H9 (cell line): ENCODE results near the gene C5orf34. TPM values are rescaled to one million over a fixed set of nuclear protein-coding genes. Genes with fewer than 3 reads are reported as not detected.
"Not testable (repeated sequence)": the region's sequence is repeated elsewhere in the genome, so short reads cannot be mapped to it uniquely, and the experiment has no call there.

ENCODE experiments used
- DNase-seq: peaks from one replicate; pipeline ENCODE4 v3.0.0-alpha.2; 2017
- H2AFZ ChIP-seq: one replicate; pipeline ENCODE4 v1.6.1; 2013; ENCODE audit warnings: mild to moderate bottlenecking, low read length, control low read depth, moderate library complexity
- H2AK5ac ChIP-seq: 2 replicates; pipeline ENCODE4 v1.6.1; 2013; ENCODE audit warnings: low read length, control low read depth, mixed read lengths; ENCODE audit not compliant: insufficient read length
- H2BK120ac ChIP-seq: one replicate; pipeline ENCODE4 v1.6.1; 2013; ENCODE audit warnings: low read depth, mild to moderate bottlenecking, low read length, control low read depth, inconsistent platforms; ENCODE audit not compliant: poor library complexity, severe bottlenecking
- H2BK12ac ChIP-seq: 2 replicates; pipeline ENCODE4 v1.6.1; 2013; ENCODE audit warnings: low read length, control low read depth, mixed read lengths, low read depth; ENCODE audit not compliant: insufficient read length
- H2BK15ac ChIP-seq: 2 replicates; pipeline ENCODE4 v1.6.1; 2013; ENCODE audit warnings: low read depth, low read length, control low read depth
- H2BK20ac ChIP-seq: one replicate; pipeline ENCODE4 v1.6.1; 2013; ENCODE audit warnings: low read depth, mild to moderate bottlenecking, low read length, control low read depth, inconsistent platforms; ENCODE audit not compliant: poor library complexity, severe bottlenecking
- H2BK5ac ChIP-seq: 2 replicates; pipeline ENCODE4 v1.6.1; 2013; ENCODE audit warnings: low read length, control low read depth, mixed read lengths; ENCODE audit not compliant: insufficient read length
- H3K14ac ChIP-seq: 2 replicates; pipeline ENCODE4 v1.6.1; 2013; ENCODE audit warnings: low read length, control low read depth; ENCODE audit not compliant: insufficient read depth
- H3K18ac ChIP-seq: 2 replicates; pipeline ENCODE4 v1.6.1; 2013; ENCODE audit warnings: low read depth, mild to moderate bottlenecking, mixed read lengths, low read length, control low read depth; ENCODE audit not compliant: insufficient read length
- H3K23ac ChIP-seq: 2 replicates; pipeline ENCODE4 v1.6.1; 2013; ENCODE audit warnings: low read length, control low read depth, mixed read lengths, low read depth; ENCODE audit not compliant: insufficient read length
- H3K23me2 ChIP-seq: 2 replicates; pipeline ENCODE4 v1.6.1; 2013; ENCODE audit warnings: low read depth, mild to moderate bottlenecking, mixed read lengths, low read length, control low read depth; ENCODE audit not compliant: insufficient read length, poor library complexity, severe bottlenecking
- H3K27ac ChIP-seq: 2 replicates; pipeline ENCODE4 v1.5.1; 2013; ENCODE audit warnings: low read length, control low read depth, mixed read lengths, low read depth; ENCODE audit not compliant: insufficient read length
- H3K27me3 ChIP-seq: 2 replicates; pipeline ENCODE4 v1.6.1; 2013; ENCODE audit warnings: low read length, control low read depth, inconsistent platforms; ENCODE audit not compliant: insufficient read depth
- H3K4ac ChIP-seq: 2 replicates; pipeline ENCODE4 v1.6.1; 2013; ENCODE audit warnings: low read depth, mild to moderate bottlenecking, control low read depth, inconsistent platforms, low read length, moderate library complexity
- H3K4me1 ChIP-seq: 2 replicates; pipeline ENCODE4 v1.6.1; 2013; ENCODE audit warnings: low read length, control low read depth, inconsistent platforms; ENCODE audit not compliant: insufficient read depth
- H3K4me2 ChIP-seq: 2 replicates; pipeline ENCODE4 v1.6.1; 2013; ENCODE audit warnings: low read length, control low read depth, mixed read lengths; ENCODE audit not compliant: insufficient read length, insufficient read depth
- H3K56ac ChIP-seq: 2 replicates; pipeline ENCODE4 v1.6.1; 2013; ENCODE audit warnings: low read depth, mild to moderate bottlenecking, mixed read lengths, low read length, control low read depth; ENCODE audit not compliant: insufficient read length
- H3K79me1 ChIP-seq: 2 replicates; pipeline ENCODE4 v1.6.1; 2013; ENCODE audit warnings: low read depth, mild to moderate bottlenecking, moderate library complexity, low read length, control low read depth, inconsistent platforms; ENCODE audit not compliant: insufficient read depth, poor library complexity, severe bottlenecking
- H3K79me2 ChIP-seq: 2 replicates; pipeline ENCODE4 v1.6.1; 2013; ENCODE audit warnings: low read length, control low read depth, inconsistent platforms; ENCODE audit not compliant: insufficient read depth
- H3K9ac ChIP-seq: 2 replicates; pipeline ENCODE4 v1.6.1; 2013; ENCODE audit warnings: low read length, control low read depth, mixed read lengths; ENCODE audit not compliant: insufficient read length; ENCODE audit errors: extremely low read depth
- H3K9me3 ChIP-seq: one replicate; pipeline ENCODE4 v1.6.1; 2013; ENCODE audit warnings: low read depth, low read length, inconsistent platforms; ENCODE audit not compliant: control insufficient read depth
- H3T11ph ChIP-seq: one replicate; pipeline ENCODE4 v1.6.1; 2013; ENCODE audit warnings: mild to moderate bottlenecking, low read length, control low read depth, inconsistent platforms
- H4K20me1 ChIP-seq: one replicate; pipeline ENCODE4 v1.6.1; 2013; ENCODE audit not compliant: control insufficient read depth, insufficient read length, insufficient read depth
- H4K5ac ChIP-seq: 2 replicates; pipeline ENCODE4 v1.6.1; 2013; ENCODE audit warnings: low read depth, mild to moderate bottlenecking, mixed read lengths, low read length, control low read depth; ENCODE audit not compliant: insufficient read length
- H4K8ac ChIP-seq: replicated peaks from 2 replicates; pipeline ENCODE4 v1.6.1; 2013; ENCODE audit warnings: low read length, control low read depth, mixed read lengths, low read depth; ENCODE audit not compliant: insufficient read length
- H4K91ac ChIP-seq: 2 replicates; pipeline ENCODE4 v1.6.1; 2013; ENCODE audit warnings: low read depth, mild to moderate bottlenecking, moderate library complexity, mixed read lengths, low read length, control low read depth; ENCODE audit not compliant: insufficient read length
- H3K27ac Mint-ChIP-seq, 3 experiments: 2 replicates in 2 of 3; 3 replicates in 1 of 3; pipeline ENCODE4 v1.8.0; 2020 to 2021; ENCODE audit warnings: mixed read lengths in 3 of 3, mild to moderate bottlenecking in 1 of 3, moderate library complexity in 1 of 3
- H3K27me3 Mint-ChIP-seq: 2 replicates; pipeline ENCODE4 v1.8.0; 2021; ENCODE audit warnings: low read depth, mild to moderate bottlenecking, moderate library complexity, mixed read lengths
- H3K36me3 Mint-ChIP-seq, 3 experiments: 2 replicates in 2 of 3; 3 replicates in 1 of 3; pipeline ENCODE4 v1.8.0; 2020 to 2021; ENCODE audit warnings: low read depth in 3 of 3, mixed read lengths in 3 of 3; ENCODE audit not compliant: insufficient read depth in 1 of 3
- H3K4me1 Mint-ChIP-seq, 2 experiments: 2 replicates each; pipeline ENCODE4 v1.8.0; 2020; ENCODE audit warnings: mixed read lengths in 2 of 2
- H3K4me3 Mint-ChIP-seq, 2 experiments: 2 replicates in 1 of 2; 3 replicates in 1 of 2; pipeline ENCODE4 v1.8.0; 2020 to 2021; ENCODE audit warnings: mild to moderate bottlenecking in 2 of 2, mixed read lengths in 2 of 2, moderate library complexity in 1 of 2
- H3K9me3 Mint-ChIP-seq, 2 experiments: 2 replicates in 1 of 2; 3 replicates in 1 of 2; pipeline ENCODE4 v1.8.0; 2020; ENCODE audit warnings: mild to moderate bottlenecking in 2 of 2, mixed read lengths in 2 of 2, moderate library complexity in 1 of 2
- WGBS: extraction: QIAGEN DNeasy Blood & Tissue Kit; methylation state at CpG from one replicate; pipeline ENCODE4 v1.1.7; 2013; ENCODE audit warnings: missing lambda C conversion rate, low lambda C conversion rate, mixed read lengths; ENCODE audit not compliant: insufficient read length; ENCODE audit errors: extremely low coverage; 5-methylcytosine and 5-hydroxymethylcytosine counted together
- total RNA-seq: library from RNA; stranded (reverse); gene quantifications from 2 replicates; pipeline ENCODE4 v1.2.1, GENCODE V29; 2021
- TF ChIP-seq, protein P1 (sequence below): fragments of 200-600 bp; sonication (generic); conservative IDR thresholded peaks from 3 replicates; pipeline ENCODE4 v1.8.0; 2021; ENCODE audit warnings: antibody characterized with exemption, mild to moderate bottlenecking

C5orf34 gene
- total RNA-seq, 1 experiment from 2014 or later: 7.7 TPM

- TF ChIP-seq, protein P1, sequence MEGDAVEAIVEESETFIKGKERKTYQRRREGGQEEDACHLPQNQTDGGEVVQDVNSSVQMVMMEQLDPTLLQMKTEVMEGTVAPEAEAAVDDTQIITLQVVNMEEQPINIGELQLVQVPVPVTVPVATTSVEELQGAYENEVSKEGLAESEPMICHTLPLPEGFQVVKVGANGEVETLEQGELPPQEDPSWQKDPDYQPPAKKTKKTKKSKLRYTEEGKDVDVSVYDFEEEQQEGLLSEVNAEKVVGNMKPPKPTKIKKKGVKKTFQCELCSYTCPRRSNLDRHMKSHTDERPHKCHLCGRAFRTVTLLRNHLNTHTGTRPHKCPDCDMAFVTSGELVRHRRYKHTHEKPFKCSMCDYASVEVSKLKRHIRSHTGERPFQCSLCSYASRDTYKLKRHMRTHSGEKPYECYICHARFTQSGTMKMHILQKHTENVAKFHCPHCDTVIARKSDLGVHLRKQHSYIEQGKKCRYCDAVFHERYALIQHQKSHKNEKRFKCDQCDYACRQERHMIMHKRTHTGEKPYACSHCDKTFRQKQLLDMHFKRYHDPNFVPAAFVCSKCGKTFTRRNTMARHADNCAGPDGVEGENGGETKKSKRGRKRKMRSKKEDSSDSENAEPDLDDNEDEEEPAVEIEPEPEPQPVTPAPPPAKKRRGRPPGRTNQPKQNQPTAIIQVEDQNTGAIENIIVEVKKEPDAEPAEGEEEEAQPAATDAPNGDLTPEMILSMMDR: no peak
- H3K4me1 ChIP-seq: no peaks in the 10 kb centered on the region
- no peak overlapping the region for H3K56ac ChIP-seq
- Mint-ChIP-seq H3K27ac (no peak overlapping the region), H3K4me1 (no peaks in the 10 kb centered on the region), H3K36me3 (peaks cover 23 to 39% (median 27%) of the 10 kb centered on the region in 3 experiments), H3K27me3 (no peaks in the 10 kb centered on the region), H3K9me3 (peaks cover 16 to 25% of the 10 kb centered on the region in 2 experiments), H3K4me3 (no peak overlapping the region)
- H3K27ac ChIP-seq: no peak overlapping the region
- no peaks in the 10 kb centered on the region for H3K27me3 ChIP-seq
- H4K5ac ChIP-seq: no peak overlapping the region
- no peak overlapping the region for H3K23ac ChIP-seq
- no peak overlapping the region for H3K4ac ChIP-seq
- H3K18ac ChIP-seq: no peak overlapping the region
- H2BK5ac ChIP-seq: no peak overlapping the region
- H4K20me1 ChIP-seq: no peaks in the 10 kb centered on the region
- no peak overlapping the region for H3K4me2 ChIP-seq
- no peaks in the 10 kb centered on the region for H3K79me1 ChIP-seq
- no peak overlapping the region for H2AK5ac ChIP-seq
- H3T11ph ChIP-seq: no peak overlapping the region
- H2BK120ac ChIP-seq: no peak overlapping the region
- no peak overlapping the region for H3K14ac ChIP-seq
- no peak overlapping the region for H2BK12ac ChIP-seq
- no peak for DNase-seq
- no peaks in the 10 kb centered on the region for H3K79me2 ChIP-seq
- H4K8ac ChIP-seq: no peak overlapping the region
- no peak overlapping the region for H3K9ac ChIP-seq
- no peak overlapping the region for H2BK20ac ChIP-seq
- no peak overlapping the region for H4K91ac ChIP-seq
- no peak overlapping the region for H2BK15ac ChIP-seq
- peaks cover 6% of the 10 kb centered on the region for H3K9me3 ChIP-seq
- no peaks in the 10 kb centered on the region for H3K23me2 ChIP-seq
- H2AFZ ChIP-seq: no peak overlapping the region
- WGBS: no CpG with 5 or more reads among the region's 3 CpGs
Measured at GRCh38 chr5:43456556-43456955, 58.4 kb downstream of the C5orf34 start.

DNA sequence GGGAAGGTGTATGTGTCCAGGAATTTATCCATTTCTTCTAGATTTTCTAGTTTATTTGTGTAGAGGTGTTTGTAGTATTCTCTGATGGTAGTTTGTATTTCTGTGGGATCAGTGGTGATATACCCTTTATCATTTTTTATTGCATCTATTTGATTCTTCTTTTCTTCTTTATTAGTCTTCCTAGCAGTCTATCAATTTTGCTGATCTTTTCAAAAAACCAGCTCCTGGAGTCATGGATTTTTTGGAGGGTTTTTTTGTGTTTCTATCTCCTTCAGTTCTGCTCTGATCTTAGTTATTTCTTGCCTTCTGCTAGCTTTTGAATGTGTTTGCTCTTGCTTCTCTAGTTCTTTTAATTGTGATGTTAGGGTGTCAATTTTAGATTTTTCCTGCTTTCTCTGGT, 73.4 kb downstream of the C5orf34 start:
- H3K4me1 Mint-ChIP-seq, H3K9ac ChIP-seq, H3K56ac ChIP-seq, H2BK12ac ChIP-seq, H2BK5ac ChIP-seq, H3K27ac ChIP-seq, H4K8ac ChIP-seq, H3K4me3 Mint-ChIP-seq, H2BK120ac ChIP-seq, H4K20me1 ChIP-seq, H3K27me3 Mint-ChIP-seq, H4K5ac ChIP-seq, H2BK20ac ChIP-seq, H3T11ph ChIP-seq, H3K18ac ChIP-seq, DNase-seq, H3K27ac Mint-ChIP-seq, H3K4me1 ChIP-seq, H4K91ac ChIP-seq, H3K23me2 ChIP-seq, H2AFZ ChIP-seq, H3K27me3 ChIP-seq, H2BK15ac ChIP-seq, H3K23ac ChIP-seq, H3K79me2 ChIP-seq, H3K4me2 ChIP-seq, H3K14ac ChIP-seq, H3K79me1 ChIP-seq, H3K4ac ChIP-seq, H2AK5ac ChIP-seq: not testable (repeated sequence)
- Mint-ChIP-seq H3K36me3 (peaks cover 29 to 53% (median 42%) of the 10 kb centered on the region in 3 experiments), H3K9me3 (peaks cover 41 to 59% of the 10 kb centered on the region in 2 experiments)
- H3K9me3 ChIP-seq: peaks cover 12% of the 10 kb centered on the region
